HepG2 (cell line): ENCODE data around the gene NACC2. TPM values are rescaled to one million over a fixed set of nuclear protein-coding genes. Genes with fewer than 3 reads are reported as not detected.
A peak's percentile ranks its signal among the peaks of the same experiment; 100 is the strongest.

Experiments
- ARID3A ChIP-seq: IDR thresholded peaks from 2 replicates; pipeline ENCODE4 v1.6.1; 2012; ENCODE audit warnings: low read depth, low read length, improper control_type of control experiment
- ELF3 ChIP-seq: IDR thresholded peaks from 2 replicates; pipeline ENCODE4 v1.6.1; 2016; ENCODE audit warnings: missing genetic modification reagents, missing compliant biosample characterization
- FOXO1 ChIP-seq: sonication (generic); formaldehyde crosslinking; IDR thresholded peaks from 2 replicates; pipeline ENCODE4 v1.4.0; 2020; ENCODE audit warnings: missing genetic modification reagents
- HMGA1 ChIP-seq: sonication (generic); formaldehyde crosslinking; conservative IDR thresholded peaks from 2 replicates; pipeline ENCODE4 v1.4.0; 2020; ENCODE audit warnings: missing genetic modification reagents
- IRF2 ChIP-seq: IDR thresholded peaks from 2 replicates; pipeline ENCODE4 v1.6.1; 2018; ENCODE audit warnings: missing genetic modification reagents, missing compliant biosample characterization
- MTF2 ChIP-seq: sonication (generic); formaldehyde crosslinking; IDR thresholded peaks from 2 replicates; pipeline ENCODE4 v1.5.0; 2020; ENCODE audit warnings: missing genetic modification reagents, borderline replicate concordance
- NFATC3 ChIP-seq: sonication (generic); formaldehyde crosslinking; IDR thresholded peaks from 2 replicates; pipeline ENCODE4 v1.5.1; 2020; ENCODE audit warnings: mild to moderate bottlenecking, missing genetic modification reagents
- PLRG1 ChIP-seq: fragments of 450-650 bp; conservative IDR thresholded peaks from 2 replicates; pipeline ENCODE4 v1.6.1; 2016
- SCMH1 ChIP-seq: sonication (generic); formaldehyde crosslinking; IDR thresholded peaks from 2 replicates; pipeline ENCODE4 v1.9.0; 2021; ENCODE audit warnings: missing genetic modification reagents, mild to moderate bottlenecking, borderline replicate concordance
- SNRNP70 ChIP-seq: fragments of 200-400 bp; formaldehyde crosslinking; IDR thresholded peaks from 2 replicates; pipeline ENCODE4 v1.6.1; 2017; ENCODE audit warnings: mild to moderate bottlenecking, low read depth, low read length, moderate library complexity
- ZBTB14 ChIP-seq: sonication (generic); formaldehyde crosslinking; IDR thresholded peaks from 2 replicates; pipeline ENCODE4 v1.4.0; 2020; ENCODE audit warnings: missing genetic modification reagents
- ZBTB39 ChIP-seq: sonication (generic); formaldehyde crosslinking; IDR thresholded peaks from 2 replicates; pipeline ENCODE4 v1.5.0; 2020; ENCODE audit warnings: missing genetic modification reagents
- ZFP1 ChIP-seq: IDR thresholded peaks from 2 replicates; pipeline ENCODE4 v1.6.1; 2016
- ZFP91 ChIP-seq: sonication (generic); formaldehyde crosslinking; IDR thresholded peaks from 2 replicates; pipeline ENCODE4 v1.9.0; 2022; ENCODE audit warnings: missing genetic modification reagents, mild to moderate bottlenecking, borderline replicate concordance
- ZNF121 ChIP-seq: sonication (generic); formaldehyde crosslinking; IDR thresholded peaks from 2 replicates; pipeline ENCODE4 v1.5.0; 2020; ENCODE audit warnings: mild to moderate bottlenecking, missing genetic modification reagents
- ZNF235 ChIP-seq: sonication (generic); formaldehyde crosslinking; IDR thresholded peaks from 2 replicates; pipeline ENCODE4 v1.8.1; 2023; ENCODE audit warnings: mild to moderate bottlenecking, missing genetic modification reagents, borderline replicate concordance
- ZNF282 ChIP-seq: fragments of 450-650 bp; IDR thresholded peaks from 2 replicates; pipeline ENCODE4 v1.6.1; 2018; ENCODE audit not compliant: partially characterized antibody
- ZNF33B ChIP-seq: sonication (generic); formaldehyde crosslinking; IDR thresholded peaks from 2 replicates; pipeline ENCODE4 v1.5.1; 2020; ENCODE audit warnings: mild to moderate bottlenecking, missing genetic modification reagents
- ZNF431 ChIP-seq: sonication (generic); formaldehyde crosslinking; IDR thresholded peaks from 2 replicates; pipeline ENCODE4 v1.9.0; 2022; ENCODE audit warnings: missing genetic modification reagents, low read depth, mild to moderate bottlenecking, borderline replicate concordance
- ZNF589 ChIP-seq: sonication (generic); formaldehyde crosslinking; conservative IDR thresholded peaks from 2 replicates; pipeline ENCODE4 v1.8.0; 2022; ENCODE audit warnings: mild to moderate bottlenecking, moderate library complexity, missing genetic modification reagents
- ZNF83 ChIP-seq: sonication (generic); formaldehyde crosslinking; IDR thresholded peaks from 2 replicates; pipeline ENCODE4 v1.4.0; 2020; ENCODE audit warnings: missing genetic modification reagents, mild to moderate bottlenecking, borderline replicate concordance
- polyA plus RNA-seq, 8 experiments: library from polyadenylated mRNA; depleted of rRNA in 3 of 8; stranded (reverse) in 7 of 8; unstranded in 1 of 8; fragments of >200 nt; fragmentation: Illumina TruSeq in 4 of 8; extraction: Trizol in 4 of 8; gene quantifications; 2 replicates each; pipeline versions ENCODE4 v1.2.1 to v1.2.3, GENCODE V29; 2011 to 2016; ENCODE audit warnings: low read depth in 4 of 8, missing spikeins in 1 of 8, mixed read lengths in 1 of 8; ENCODE audit not compliant: insufficient read depth in 1 of 8
- total RNA-seq, 5 experiments: library from RNA; depleted of rRNA; stranded (reverse); fragments of >200 nt; fragmentation: Illumina TruSeq; extraction: Trizol; gene quantifications; 2 replicates each; pipeline ENCODE4 v1.2.3, GENCODE V29; 2016; ENCODE audit warnings: low read depth in 1 of 5

Gene NACC2
- total and polyA plus RNA-seq, 2 of the 13 experiments (the other 11 are each of a cell fraction or from before 2014, with no cell fraction given) = 5.9 to 12.3 TPM

- TF ChIP-seq ZBTB14 (peak; percentile 25; the same call in 1 of the 2 replicates), ZNF33B (CRISPR knock-in tag) (no peak), ZNF431 (no peak), ZNF121 (CRISPR knock-in tag) (no peak; the same call in 1 of the 2 replicates), ARID3A (no peak), ZNF589 (CRISPR knock-in tag) (peak; percentile 18; the same call in 1 of the 2 replicates), FOXO1 (CRISPR knock-in tag) (no peak; the same call in 1 of the 2 replicates), SCMH1 (CRISPR knock-in tag) (no peak), ZBTB39 (CRISPR knock-in tag) (no peak; the same call in 1 of the 2 replicates), PLRG1 (no peak), ZNF83 (CRISPR knock-in tag) (no peak; the same call in 1 of the 2 replicates), IRF2 (CRISPR knock-in tag) (peak; percentile 58; the same call in 1 of the 2 replicates), HMGA1 (CRISPR knock-in tag) (no peak), ZFP91 (CRISPR knock-in tag) (no peak; the same call in 1 of the 2 replicates), ZNF235 (CRISPR knock-in tag) (0 out of 2 replicates have a peak, but pooled peaks have one; percentile 11), ZNF282 (no peak), ELF3 (CRISPR knock-in tag) (no peak; the same call in 1 of the 2 replicates), NFATC3 (0 out of 2 replicates have a peak, but pooled peaks have one; percentile 12), MTF2 (CRISPR knock-in tag) (0 out of 2 replicates have a peak, but pooled peaks have one; percentile 55), SNRNP70 (no peak), ZFP1 (CRISPR knock-in tag) (no peak)
Measured at GRCh38 chr9:136119061-136119882, 24.2 kb upstream of the NACC2 start (continued).
